ENCODE results near the gene BRICD5. TPM values are rescaled to one million over a fixed set of nuclear protein-coding genes. Genes with fewer than 3 reads are reported as not detected.

The BRICD5 gene
- total and polyA plus RNA-seq, 8 donors = 2.6 to 78.8 (median 9.7) TPM

GRCh38 chr16:2238150-2238837 lies 27.6 kb upstream of the BRICD5 start:
- no peak for TF ChIP-seq EP300 (IDR thresholded peaks at IDR 0.05)
- TF ChIP-seq, protein P1, sequence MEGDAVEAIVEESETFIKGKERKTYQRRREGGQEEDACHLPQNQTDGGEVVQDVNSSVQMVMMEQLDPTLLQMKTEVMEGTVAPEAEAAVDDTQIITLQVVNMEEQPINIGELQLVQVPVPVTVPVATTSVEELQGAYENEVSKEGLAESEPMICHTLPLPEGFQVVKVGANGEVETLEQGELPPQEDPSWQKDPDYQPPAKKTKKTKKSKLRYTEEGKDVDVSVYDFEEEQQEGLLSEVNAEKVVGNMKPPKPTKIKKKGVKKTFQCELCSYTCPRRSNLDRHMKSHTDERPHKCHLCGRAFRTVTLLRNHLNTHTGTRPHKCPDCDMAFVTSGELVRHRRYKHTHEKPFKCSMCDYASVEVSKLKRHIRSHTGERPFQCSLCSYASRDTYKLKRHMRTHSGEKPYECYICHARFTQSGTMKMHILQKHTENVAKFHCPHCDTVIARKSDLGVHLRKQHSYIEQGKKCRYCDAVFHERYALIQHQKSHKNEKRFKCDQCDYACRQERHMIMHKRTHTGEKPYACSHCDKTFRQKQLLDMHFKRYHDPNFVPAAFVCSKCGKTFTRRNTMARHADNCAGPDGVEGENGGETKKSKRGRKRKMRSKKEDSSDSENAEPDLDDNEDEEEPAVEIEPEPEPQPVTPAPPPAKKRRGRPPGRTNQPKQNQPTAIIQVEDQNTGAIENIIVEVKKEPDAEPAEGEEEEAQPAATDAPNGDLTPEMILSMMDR (IDR thresholded peaks at IDR 0.05) = no peak
- no peak for TF ChIP-seq POLR2AphosphoS5 (IDR thresholded peaks at IDR 0.05)
- TF ChIP-seq POLR2A (IDR thresholded peaks at IDR 0.05) = no peak
- Histone ChIP-seq H3K36me3 (peaks cover 31 to 66% (median 62%) of the 10 kb centered on the region in 4 donors), H3K27ac (no peak overlapping the region), H3K4me1 (peaks cover 18 to 32% (median 24%) of the 10 kb centered on the region in 4 donors), H3K9me3 (no peaks in the 10 kb centered on the region), H3K4me3 (no peak overlapping the region), H3K27me3 (peaks cover 5 to 45% (median 28%) of the 10 kb centered on the region in 3 donors)
- intact Hi-C loops (cut with DNase I; ENCODE audit: low total_unique reads) = no loop called here
- DNase-seq = no peak
- 48 to 65% (median 50%) methylated on average over 10 to 18 of the region's 18 CpGs for WGBS, 5 donors

- TF ChIP-seq, protein P1 (IDR thresholded peaks at IDR 0.05) = no peak
- TF ChIP-seq POLR2AphosphoS5 (IDR thresholded peaks at IDR 0.05) = no peak
- TF ChIP-seq EP300 (IDR thresholded peaks at IDR 0.05) = no peak
- no peak for TF ChIP-seq POLR2A (IDR thresholded peaks at IDR 0.05)
- 11 to 17% (median 13%) methylated on average over 33 to 65 of the region's 65 CpGs; no CpG with 5 or more reads in 1 of the 5 donors for WGBS, 5 donors
- peaks cover 18 to 32% (median 24%) of the 10 kb centered on the region in 4 donors for H3K4me1 ChIP-seq
- no peak overlapping the region for H3K27ac ChIP-seq
- intact Hi-C loops (cut with DNase I; ENCODE audit: low total_unique reads) = no loop called here
- DNase-seq = peak in 1 of 2 donors; percentile 47
- H3K4me3 ChIP-seq = no peak overlapping the region
- peaks cover 31 to 66% (median 62%) of the 10 kb centered on the region in 4 donors for H3K36me3 ChIP-seq
- H3K9me3 ChIP-seq = no peaks in the 10 kb centered on the region
- H3K27me3 ChIP-seq = peaks cover 5 to 45% (median 28%) of the 10 kb centered on the region in 3 donors
Observed at GRCh38 chr16:2237493-2238149, 27.0 kb upstream of the BRICD5 start.

DNA sequence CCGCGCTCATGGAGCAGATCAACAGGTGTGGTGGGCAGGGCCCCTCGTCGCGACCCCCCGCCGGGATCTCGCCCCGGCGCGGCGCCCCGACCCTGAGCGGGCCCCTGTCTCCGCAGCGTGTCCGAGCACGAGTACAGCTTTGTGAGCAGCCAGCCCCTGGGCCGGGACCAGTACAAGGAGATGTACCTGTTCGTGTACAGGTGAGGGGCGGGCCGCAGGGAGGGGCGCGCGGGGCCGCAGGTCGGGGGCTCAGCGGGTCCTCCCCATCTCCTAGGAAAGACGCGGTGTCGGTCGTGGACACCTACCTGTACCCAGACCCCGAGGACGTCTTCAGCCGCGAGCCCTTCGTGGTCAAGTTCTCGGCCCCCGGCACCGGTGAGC lies 26.4 kb upstream of the BRICD5 start:
- no peak for DNase-seq
- Histone ChIP-seq H3K9me3 (no peaks in the 10 kb centered on the region), H3K27ac (no peak overlapping the region), H3K4me3 (peak overlapping the region in 3 of 4 donors; percentile 22 to 34 (median 25)), H3K36me3 (peaks cover 32 to 66% (median 62%) of the 10 kb centered on the region in 4 donors), H3K27me3 (peaks cover 5 to 45% (median 28%) of the 10 kb centered on the region in 3 donors), H3K4me1 (peaks cover 18 to 32% (median 24%) of the 10 kb centered on the region in 4 donors)
- intact Hi-C loops (cut with DNase I; ENCODE audit: low total_unique reads) = no loop called here
- no peak for TF ChIP-seq POLR2AphosphoS5 (IDR thresholded peaks at IDR 0.05)
- TF ChIP-seq, protein P1 (IDR thresholded peaks at IDR 0.05) = no peak
- no peak for TF ChIP-seq EP300 (IDR thresholded peaks at IDR 0.05)
- no peak for TF ChIP-seq POLR2A (IDR thresholded peaks at IDR 0.05)
- WGBS, 5 donors = 3 to 8% (median 7%) methylated on average over 20 to 40 of the region's 40 CpGs

DNA sequence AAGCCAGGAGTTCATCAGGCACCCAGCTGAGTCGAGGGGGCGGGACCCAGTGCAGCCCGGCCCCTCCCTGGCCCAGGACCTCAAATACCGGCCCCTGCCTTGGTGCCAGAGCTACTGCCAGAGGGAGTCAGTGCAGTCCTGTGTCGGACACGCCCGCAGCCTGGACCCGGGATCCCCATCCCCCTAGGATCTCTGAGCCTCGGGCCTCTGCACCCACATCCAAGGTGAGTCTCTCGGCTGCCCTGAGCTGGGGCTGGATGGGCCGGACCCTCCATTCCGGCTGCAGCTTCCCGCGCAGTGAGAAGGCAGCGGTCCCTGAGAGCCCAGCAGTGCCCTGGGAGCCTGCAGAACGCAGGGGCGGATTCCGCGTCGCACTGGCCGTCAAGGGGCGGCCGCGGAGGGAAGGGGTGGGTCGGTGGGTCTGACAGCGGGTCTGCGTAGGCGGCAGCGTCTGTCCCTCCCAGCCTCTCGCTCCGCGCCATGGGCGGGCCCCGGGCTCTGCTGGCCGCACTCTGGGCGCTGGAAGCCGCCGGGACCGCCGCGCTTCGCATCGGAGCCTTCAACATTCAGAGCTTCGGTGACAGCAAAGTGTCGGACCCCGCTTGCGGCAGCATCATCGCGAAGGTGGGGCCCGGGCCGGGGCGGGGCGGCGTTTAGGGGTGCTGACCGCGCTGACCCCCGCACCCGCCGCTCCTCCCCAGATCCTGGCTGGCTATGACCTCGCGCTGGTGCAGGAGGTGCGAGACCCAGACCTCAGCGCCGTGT lies 25.9 kb upstream of the BRICD5 start, which contains the start of gene DNASE1L2:
Gene DNASE1L2, plus strand, starts transcription at position 108 of the 765 bp plus-strand sequence. Its CDS starts 373 bp downstream, at position 481.
- DNase-seq = peak; percentile 47 to 73
- WGBS, 5 donors = 2 to 11% (median 7%) methylated on average over 25 to 64 of the region's 64 CpGs
- Histone ChIP-seq H3K9me3 (no peaks in the 10 kb centered on the region), H3K27ac (no peak within 1 kb of the TSS), H3K27me3 (peaks cover 5 to 45% (median 28%) of the 10 kb centered on the region in 3 donors), H3K4me3 (peak within 1 kb of the TSS; percentile 9 to 34 (median 24)), H3K36me3 (peaks cover 38 to 66% (median 62%) of the 10 kb centered on the region in 4 donors), H3K4me1 (peaks cover 18 to 32% (median 24%) of the 10 kb centered on the region in 4 donors)
- intact Hi-C loops (cut with DNase I; ENCODE audit: low total_unique reads) = no loop called here
- no peak for TF ChIP-seq POLR2A (IDR thresholded peaks at IDR 0.05)
- no peak for TF ChIP-seq POLR2AphosphoS5 (IDR thresholded peaks at IDR 0.05)
- TF ChIP-seq, protein P1 (IDR thresholded peaks at IDR 0.05) = no peak
- TF ChIP-seq EP300 (IDR thresholded peaks at IDR 0.05) = no peak
